Measurements from ENCODE around the gene ZNF92. TPM values are rescaled to one million over a fixed set of nuclear protein-coding genes. Genes with fewer than 3 reads are reported as not detected.
A peak's percentile ranks its signal among the peaks of the same experiment; 100 is the strongest.

Gene ZNF92
- total RNA-seq, 1 experiment from 2014 or later, result 9.4 TPM

DNA sequence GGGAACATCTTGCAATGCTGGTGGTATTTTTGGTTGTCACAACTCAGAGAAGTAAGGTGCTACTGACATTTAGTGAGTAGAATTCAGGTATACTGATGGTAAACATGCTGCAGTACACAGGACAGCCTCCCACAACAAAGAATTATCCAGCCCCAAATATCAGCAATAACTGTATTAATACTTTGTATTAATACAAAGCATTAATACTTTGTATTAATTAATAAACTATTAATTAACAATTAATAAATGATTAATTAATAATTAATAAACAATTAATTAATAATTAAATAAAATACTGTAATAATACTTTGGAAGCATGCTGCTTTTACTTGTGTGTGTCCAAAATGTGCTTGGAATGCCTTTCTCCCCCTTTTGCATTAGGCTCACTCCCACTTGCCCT, 62.5 kb downstream of the ZNF92 start:
- H3K9ac ChIP-seq (ENCODE audit: low read length), result no peak overlapping the region
- POLR2A ChIA-PET, result no interaction called here
- intact Hi-C loops (cut with micrococcal nuclease), result no loop called here
- no peak overlapping the region for H2AFZ ChIP-seq (ENCODE audit: low read depth, low read length, poor library complexity, severe bottlenecking)
- no peaks in the 10 kb centered on the region for H3K27me3 ChIP-seq (ENCODE audit: insufficient read depth, low read length)
- CTCF ChIA-PET, result no interaction called here
- DNase-seq (ENCODE audit: low read depth, low spot score) (no peak), ATAC-seq (no peak)
- no peaks in the 10 kb centered on the region for H4K20me1 ChIP-seq (ENCODE audit: insufficient read depth)
- H3K4me1 ChIP-seq (ENCODE audit: control insufficient read depth in 1 of 2, insufficient read depth in 2 of 2, low read length in 2 of 2), result peaks cover 0 to 20% of the 10 kb centered on the region in 2 experiments; a peak in 2 of 4 replicates
- H3K4me2 ChIP-seq (ENCODE audit: low read length), result no peak overlapping the region
- H3K9me3 ChIP-seq (ENCODE audit: control insufficient read depth in 1 of 2, insufficient read depth in 1 of 2, low read depth in 1 of 2, low read length in 2 of 2), result no peaks in the 10 kb centered on the region
- RAD21 ChIA-PET (ENCODE audit: low non-redundant PET in 1 of 2, low total read pairs in 2 of 2, uncharacterized antibody in 2 of 2, unreplicated experiment in 2 of 2), result no interaction called here
- no peak for TF ChIP-seq EZH2phosphoT487 (IDR thresholded peaks at IDR 0.05; ENCODE audit: borderline replicate concordance)
- TF ChIP-seq SRF (IDR thresholded peaks at IDR 0.05; ENCODE audit: low read depth), result no peak
- TF ChIP-seq, protein P1, sequence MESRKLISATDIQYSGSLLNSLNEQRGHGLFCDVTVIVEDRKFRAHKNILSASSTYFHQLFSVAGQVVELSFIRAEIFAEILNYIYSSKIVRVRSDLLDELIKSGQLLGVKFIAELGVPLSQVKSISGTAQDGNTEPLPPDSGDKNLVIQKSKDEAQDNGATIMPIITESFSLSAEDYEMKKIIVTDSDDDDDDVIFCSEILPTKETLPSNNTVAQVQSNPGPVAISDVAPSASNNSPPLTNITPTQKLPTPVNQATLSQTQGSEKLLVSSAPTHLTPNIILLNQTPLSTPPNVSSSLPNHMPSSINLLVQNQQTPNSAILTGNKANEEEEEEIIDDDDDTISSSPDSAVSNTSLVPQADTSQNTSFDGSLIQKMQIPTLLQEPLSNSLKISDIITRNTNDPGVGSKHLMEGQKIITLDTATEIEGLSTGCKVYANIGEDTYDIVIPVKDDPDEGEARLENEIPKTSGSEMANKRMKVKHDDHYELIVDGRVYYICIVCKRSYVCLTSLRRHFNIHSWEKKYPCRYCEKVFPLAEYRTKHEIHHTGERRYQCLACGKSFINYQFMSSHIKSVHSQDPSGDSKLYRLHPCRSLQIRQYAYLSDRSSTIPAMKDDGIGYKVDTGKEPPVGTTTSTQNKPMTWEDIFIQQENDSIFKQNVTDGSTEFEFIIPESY (IDR thresholded peaks at IDR 0.05; ENCODE audit: extremely low read depth, insufficient replicate concordance, low read length), result no peak
- TF ChIP-seq POLR2AphosphoS5 (IDR thresholded peaks at IDR 0.05; ENCODE audit: low read depth, low read length), result no peak
- TF ChIP-seq RAD21 (IDR thresholded peaks at IDR 0.05; ENCODE audit: low read depth), result no peak
- no peak overlapping the region for H3K27ac ChIP-seq (ENCODE audit: low read depth, low read length)
- H3K4me3 ChIP-seq (replicated peaks in 1 of 2; ENCODE audit: low read depth in 1 of 2, low read length in 2 of 2), result no peak overlapping the region
- BruUV-seq (replicated peaks), result no TSS peak
- no peaks in the 10 kb centered on the region for H3K36me3 ChIP-seq (ENCODE audit: control insufficient read depth in 1 of 2, insufficient read depth in 2 of 2, low read length in 2 of 2)
- no peaks in the 10 kb centered on the region for H3K9me2 ChIP-seq (ENCODE audit: insufficient read depth)
- H3K79me2 ChIP-seq (ENCODE audit: insufficient read depth, low read length), result no peaks in the 10 kb centered on the region

DNA sequence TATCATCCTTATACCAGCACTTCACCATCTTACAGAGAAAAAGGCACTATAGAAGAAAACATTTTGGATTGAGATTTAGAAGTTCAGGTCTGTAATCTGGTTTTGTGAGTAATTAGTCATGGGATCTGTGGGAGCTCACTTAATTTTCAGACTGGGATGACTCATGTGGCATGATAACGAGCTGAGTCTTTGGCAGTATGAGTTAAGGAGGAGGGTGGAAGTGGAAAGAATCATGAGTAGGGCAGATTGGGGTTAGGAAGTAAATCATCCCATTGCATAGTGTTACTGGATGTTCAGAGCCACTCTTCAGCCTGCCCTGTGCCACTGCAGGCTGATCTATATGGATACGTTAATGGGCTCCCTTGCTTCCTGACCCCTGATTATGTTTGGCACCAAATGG, 64.9 kb downstream of the ZNF92 start:
- ChIA-PET POLR2A (no interaction called here), RAD21 (ENCODE audit: low non-redundant PET in 1 of 2, low total read pairs in 2 of 2, uncharacterized antibody in 2 of 2, unreplicated experiment in 2 of 2) (interaction anchor here in 1 of 2 experiments (0.6 kb wide), 1 partner anchor 216 kb away, joined by 6 read pairs; no protein-coding TSS in a partner anchor), CTCF (no interaction called here)
- no peak overlapping the region for H3K4me3 ChIP-seq (replicated peaks in 1 of 2; ENCODE audit: low read depth in 1 of 2, low read length in 2 of 2)
- H3K27ac ChIP-seq (ENCODE audit: low read depth, low read length), result no peak overlapping the region
- H3K27me3 ChIP-seq (ENCODE audit: insufficient read depth, low read length), result no peaks in the 10 kb centered on the region
- intact Hi-C loops (cut with micrococcal nuclease), result no loop called here
- no peaks in the 10 kb centered on the region for H3K9me2 ChIP-seq (ENCODE audit: insufficient read depth)
- H3K9ac ChIP-seq (ENCODE audit: low read length), result no peak overlapping the region
- TF ChIP-seq SP1 (IDR thresholded peaks at IDR 0.05; ENCODE audit: low read depth) (peak; percentile 37; the same call in 1 of the 2 replicates), JUND (IDR thresholded peaks at IDR 0.05) (peak; percentile 51; the same call in 1 of the 2 replicates), EGR1 (IDR thresholded peaks at IDR 0.05; ENCODE audit: low read depth) (no peak), FOSL1 (IDR thresholded peaks at IDR 0.05; ENCODE audit: low read depth) (peak; percentile 64; the same call in 1 of the 2 replicates)
- no peaks in the 10 kb centered on the region for H4K20me1 ChIP-seq (ENCODE audit: insufficient read depth)
- ATAC-seq (peak; percentile 42; the same call in 1 of the 2 replicates), DNase-seq (ENCODE audit: low read depth, low spot score) (peak; percentile 32)
- H3K4me1 ChIP-seq (ENCODE audit: control insufficient read depth in 1 of 2, insufficient read depth in 2 of 2, low read length in 2 of 2), result peaks cover 0 to 24% of the 10 kb centered on the region in 2 experiments; a peak in 2 of 4 replicates
- no peak overlapping the region for H2AFZ ChIP-seq (ENCODE audit: low read depth, low read length, poor library complexity, severe bottlenecking)
- H3K4me2 ChIP-seq (ENCODE audit: low read length), result peak overlapping the region; percentile 14
- H3K79me2 ChIP-seq (ENCODE audit: insufficient read depth, low read length), result no peaks in the 10 kb centered on the region
- no peaks in the 10 kb centered on the region for H3K36me3 ChIP-seq (ENCODE audit: control insufficient read depth in 1 of 2, insufficient read depth in 2 of 2, low read length in 2 of 2)
- H3K9me3 ChIP-seq (ENCODE audit: control insufficient read depth in 1 of 2, insufficient read depth in 1 of 2, low read depth in 1 of 2, low read length in 2 of 2), result no peaks in the 10 kb centered on the region
- BruUV-seq (replicated peaks), result no TSS peak

All from HCT116 (cell line).